ENCODE data around the gene NEXN.
"Not testable (repeated sequence)": the region's sequence is repeated elsewhere in the genome, so short reads cannot be mapped to it uniquely, and the experiment has no call there.

DNA sequence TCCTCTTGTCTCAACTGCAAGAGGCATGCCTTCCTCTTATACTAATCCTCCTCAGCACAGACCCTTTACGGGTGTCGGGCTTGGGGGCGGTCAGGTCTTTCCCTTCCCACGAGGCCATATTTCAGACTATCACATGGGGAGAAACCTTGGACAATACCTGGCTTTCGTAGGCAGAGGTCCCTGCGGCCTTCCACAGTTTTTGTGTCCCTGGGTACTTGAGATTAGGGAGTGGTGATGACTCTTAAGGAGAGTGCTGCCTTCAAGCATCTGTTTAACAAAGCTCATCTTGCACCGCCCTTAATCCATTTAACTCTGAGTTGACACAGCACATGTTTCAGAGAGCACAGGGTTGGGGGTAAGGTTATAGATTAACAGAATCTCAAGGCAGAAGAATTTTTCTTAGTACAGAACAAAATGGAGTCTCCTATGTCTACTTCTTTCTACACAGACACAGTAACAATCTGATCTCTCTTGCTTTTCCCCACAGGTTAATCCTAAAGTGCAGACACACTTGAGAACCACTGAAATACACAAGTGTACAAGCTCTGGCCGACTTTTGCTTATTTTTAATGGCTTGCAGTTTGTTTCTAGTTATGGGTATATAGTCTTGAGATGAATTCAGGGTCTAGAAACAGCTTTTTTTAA, 95.0 kb downstream of the NEXN start:
- TF ChIP-seq, protein P1, sequence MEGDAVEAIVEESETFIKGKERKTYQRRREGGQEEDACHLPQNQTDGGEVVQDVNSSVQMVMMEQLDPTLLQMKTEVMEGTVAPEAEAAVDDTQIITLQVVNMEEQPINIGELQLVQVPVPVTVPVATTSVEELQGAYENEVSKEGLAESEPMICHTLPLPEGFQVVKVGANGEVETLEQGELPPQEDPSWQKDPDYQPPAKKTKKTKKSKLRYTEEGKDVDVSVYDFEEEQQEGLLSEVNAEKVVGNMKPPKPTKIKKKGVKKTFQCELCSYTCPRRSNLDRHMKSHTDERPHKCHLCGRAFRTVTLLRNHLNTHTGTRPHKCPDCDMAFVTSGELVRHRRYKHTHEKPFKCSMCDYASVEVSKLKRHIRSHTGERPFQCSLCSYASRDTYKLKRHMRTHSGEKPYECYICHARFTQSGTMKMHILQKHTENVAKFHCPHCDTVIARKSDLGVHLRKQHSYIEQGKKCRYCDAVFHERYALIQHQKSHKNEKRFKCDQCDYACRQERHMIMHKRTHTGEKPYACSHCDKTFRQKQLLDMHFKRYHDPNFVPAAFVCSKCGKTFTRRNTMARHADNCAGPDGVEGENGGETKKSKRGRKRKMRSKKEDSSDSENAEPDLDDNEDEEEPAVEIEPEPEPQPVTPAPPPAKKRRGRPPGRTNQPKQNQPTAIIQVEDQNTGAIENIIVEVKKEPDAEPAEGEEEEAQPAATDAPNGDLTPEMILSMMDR (IDR thresholded peaks at IDR 0.05), result not testable (repeated sequence)
- not testable (repeated sequence) for TF ChIP-seq POLR2A (IDR thresholded peaks at IDR 0.05)

Data from heart left ventricle (tissue), 13 donors.